Fibroblast of mammary gland (primary cell): ENCODE measurements around the gene KCNK3.

Source experiments
- DNase-seq: peaks from one replicate; pipeline ENCODE4 v3.0.0-alpha.2; 2010; ENCODE audit warnings: low read depth
- H3K4me3 ChIP-seq: 2 replicates; pipeline ENCODE4 v1.5.1; 2011; ENCODE audit warnings: low read depth, mild to moderate bottlenecking, low read length, moderate library complexity; ENCODE audit not compliant: control insufficient read depth
- CTCF ChIP-seq: conservative IDR thresholded peaks from 2 replicates; pipeline ENCODE4 v1.5.1; 2011; ENCODE audit warnings: low read depth, low read length, inconsistent platforms; ENCODE audit not compliant: control insufficient read depth, insufficient read depth

Gene KCNK3

DNA sequence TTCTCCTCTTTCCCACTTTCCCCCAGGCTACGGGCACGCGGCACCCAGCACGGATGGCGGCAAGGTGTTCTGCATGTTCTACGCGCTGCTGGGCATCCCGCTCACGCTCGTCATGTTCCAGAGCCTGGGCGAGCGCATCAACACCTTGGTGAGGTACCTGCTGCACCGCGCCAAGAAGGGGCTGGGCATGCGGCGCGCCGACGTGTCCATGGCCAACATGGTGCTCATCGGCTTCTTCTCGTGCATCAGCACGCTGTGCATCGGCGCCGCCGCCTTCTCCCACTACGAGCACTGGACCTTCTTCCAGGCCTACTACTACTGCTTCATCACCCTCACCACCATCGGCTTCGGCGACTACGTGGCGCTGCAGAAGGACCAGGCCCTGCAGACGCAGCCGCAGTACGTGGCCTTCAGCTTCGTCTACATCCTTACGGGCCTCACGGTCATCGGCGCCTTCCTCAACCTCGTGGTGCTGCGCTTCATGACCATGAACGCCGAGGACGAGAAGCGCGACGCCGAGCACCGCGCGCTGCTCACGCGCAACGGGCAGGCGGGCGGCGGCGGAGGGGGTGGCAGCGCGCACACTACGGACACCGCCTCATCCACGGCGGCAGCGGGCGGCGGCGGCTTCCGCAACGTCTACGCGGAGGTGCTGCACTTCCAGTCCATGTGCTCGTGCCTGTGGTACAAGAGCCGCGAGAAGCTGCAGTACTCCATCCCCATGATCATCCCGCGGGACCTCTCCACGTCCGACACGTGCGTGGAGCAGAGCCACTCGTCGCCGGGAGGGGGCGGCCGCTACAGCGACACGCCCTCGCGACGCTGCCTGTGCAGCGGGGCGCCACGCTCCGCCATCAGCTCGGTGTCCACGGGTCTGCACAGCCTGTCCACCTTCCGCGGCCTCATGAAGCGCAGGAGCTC lies 35.4 kb downstream of the KCNK3 start:
- TF ChIP-seq CTCF, result no peak
- no peak overlapping the region for H3K4me3 ChIP-seq
- no peak for DNase-seq

- DNase-seq, result no peak
- TF ChIP-seq CTCF, result no peak
- no peak overlapping the region for H3K4me3 ChIP-seq
Observed at GRCh38 chr2:26729311-26729710, 36.8 kb downstream of the KCNK3 start.

GRCh38 chr2:26730549-26731344 lies 38.2 kb downstream of the KCNK3 start:
- no peak overlapping the region for H3K4me3 ChIP-seq
- no peak for DNase-seq
- no peak for TF ChIP-seq CTCF

- TF ChIP-seq CTCF, result no peak
- H3K4me3 ChIP-seq, result no peak overlapping the region
- DNase-seq, result no peak
Observed at GRCh38 chr2:26731714-26732113, 39.2 kb downstream of the KCNK3 start.

- H3K4me3 ChIP-seq, result no peak overlapping the region
- no peak for TF ChIP-seq CTCF
- no peak for DNase-seq
Observed at GRCh38 chr2:26732446-26732845, 39.9 kb downstream of the KCNK3 start.

DNA sequence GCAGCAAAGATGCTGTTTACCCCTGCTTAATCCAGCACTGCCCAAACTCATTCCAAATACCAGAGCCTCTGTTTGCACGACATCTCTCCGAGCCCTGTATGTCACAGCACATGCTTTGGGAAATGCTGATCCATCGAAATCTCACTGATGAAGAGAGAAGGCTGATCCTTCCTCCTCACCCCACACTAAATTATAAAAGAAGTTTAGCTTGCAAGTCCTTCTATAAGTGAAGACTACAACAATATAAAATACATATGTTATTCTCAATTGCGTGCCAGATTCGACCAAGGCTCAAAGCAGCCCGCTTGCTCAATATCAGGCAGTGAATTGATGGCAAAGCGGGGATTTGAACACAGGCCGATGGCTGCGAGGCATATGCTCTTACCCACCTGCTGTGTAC lies 40.9 kb downstream of the KCNK3 start:
- TF ChIP-seq CTCF, result no peak
- no peak for DNase-seq
- no peak overlapping the region for H3K4me3 ChIP-seq
